K562 (cell line): ENCODE measurements around the gene SCYGR5. TPM values are rescaled to one million over a fixed set of nuclear protein-coding genes. Genes with fewer than 3 reads are reported as not detected.

Experiments
- ETV6 ChIP-seq, 3 experiments: fragments of 150-350 bp in 1 of 3; sonication (generic) in 1 of 3; formaldehyde crosslinking in 1 of 3; IDR thresholded peaks; 2 replicates each; pipeline versions ENCODE4 v1.6.1 to v1.8.0; 2014 to 2022; ENCODE audit warnings: borderline replicate concordance in 2 of 3, low read depth in 2 of 3, antibody characterized with exemption in 1 of 3, low read length in 1 of 3, mild to moderate bottlenecking in 1 of 3, missing genetic modification reagents in 1 of 3
- SAFB2 ChIP-seq: fragments of 200-400 bp; formaldehyde crosslinking; IDR thresholded peaks from 2 replicates; pipeline ENCODE4 v1.6.1; 2018; ENCODE audit warnings: borderline replicate concordance, low read length, low read depth, moderate library complexity; ENCODE audit not compliant: severe bottlenecking
- TAL1 ChIP-seq: fragments of 450-650 bp; IDR thresholded peaks from 2 replicates; pipeline ENCODE4 v1.6.1; 2016; ENCODE audit warnings: mild to moderate bottlenecking
- ZNF280B ChIP-seq: fragments of 250-450 bp; sonication (Bioruptor Pico); IDR thresholded peaks from 2 replicates; pipeline ENCODE4 v1.5.1; 2021; ENCODE audit warnings: mild to moderate bottlenecking
- ZNF407 ChIP-seq: fragments of 450-650 bp; IDR thresholded peaks from 2 replicates; pipeline ENCODE4 v1.6.1; 2016; ENCODE audit warnings: low read depth
- polyA plus RNA-seq, 8 experiments: library from polyadenylated mRNA; depleted of rRNA in 4 of 8; stranded (reverse) in 5 of 8; unstranded in 3 of 8; fragments of >200 nt; fragmentation: Nextera tagmentation in 2 of 8; fragmentation: Illumina TruSeq in 1 of 8; extraction: Ambion mirVana in 2 of 8; extraction: Trizol in 1 of 8; gene quantifications; 2 replicates each; pipeline versions ENCODE4 v1.2.1 to v1.2.3, GENCODE V29; 2011 to 2014; ENCODE audit warnings: inconsistent platforms in 1 of 8, missing spikeins in 1 of 8
- total RNA-seq, 7 experiments: library from RNA; depleted of rRNA in 6 of 7; stranded (reverse); fragments of >200 nt in 6 of 7; fragmentation: Illumina TruSeq in 2 of 7; extraction: Trizol in 2 of 7; gene quantifications; 2 replicates each; pipeline versions ENCODE4 v1.2.1 to v1.2.3, GENCODE V29; 2011 to 2021; ENCODE audit warnings: low replicate concordance in 1 of 7
- TF ChIP-seq, protein P1 (sequence below): sonication (generic); formaldehyde crosslinking; IDR thresholded peaks from 2 replicates; pipeline ENCODE4 v1.8.1; 2022; ENCODE audit warnings: missing genetic modification reagents

Gene SCYGR5
- total and polyA plus RNA-seq, 9 of the 15 experiments (the other 6 are each of a cell fraction or from before 2014, with no cell fraction given) = not detected

DNA sequence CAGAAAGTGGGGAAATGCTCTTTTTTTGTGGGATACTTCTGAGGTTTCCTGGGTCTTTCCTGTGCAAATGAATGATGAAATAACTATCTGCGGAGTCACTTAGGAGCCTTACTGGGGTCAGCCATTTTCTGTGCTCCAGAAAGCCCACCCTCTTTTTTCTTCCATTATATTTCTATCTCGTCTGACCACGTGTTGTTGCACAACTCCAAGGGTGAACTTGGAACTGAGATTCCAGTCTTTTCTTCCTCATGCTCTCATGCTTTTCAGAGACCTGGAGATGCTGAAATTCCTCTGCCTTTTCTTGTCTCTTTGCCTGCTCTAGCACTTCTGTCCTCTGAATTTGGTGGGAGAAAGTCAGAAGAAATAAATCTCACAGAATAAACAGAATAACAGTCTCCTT lies 4.8 kb upstream of the SCYGR5 start (continued):
- TF ChIP-seq ZNF407 (no peak), ETV6 (IDR thresholded peaks at IDR 0.05; ENCODE audit: borderline replicate concordance in 1 of 2, low read depth in 2 of 2, low read length in 1 of 2) (no peak), ETV6 (CRISPR knock-in tag; IDR thresholded peaks at IDR 0.05; ENCODE audit: borderline replicate concordance) (no peak), ZNF280B (CRISPR knock-in tag) (no peak), TAL1 (no peak), SAFB2 (no peak)
- TF ChIP-seq, protein P1, sequence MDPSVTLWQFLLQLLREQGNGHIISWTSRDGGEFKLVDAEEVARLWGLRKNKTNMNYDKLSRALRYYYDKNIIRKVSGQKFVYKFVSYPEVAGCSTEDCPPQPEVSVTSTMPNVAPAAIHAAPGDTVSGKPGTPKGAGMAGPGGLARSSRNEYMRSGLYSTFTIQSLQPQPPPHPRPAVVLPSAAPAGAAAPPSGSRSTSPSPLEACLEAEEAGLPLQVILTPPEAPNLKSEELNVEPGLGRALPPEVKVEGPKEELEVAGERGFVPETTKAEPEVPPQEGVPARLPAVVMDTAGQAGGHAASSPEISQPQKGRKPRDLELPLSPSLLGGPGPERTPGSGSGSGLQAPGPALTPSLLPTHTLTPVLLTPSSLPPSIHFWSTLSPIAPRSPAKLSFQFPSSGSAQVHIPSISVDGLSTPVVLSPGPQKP (CRISPR knock-in tag) = no peak
- TF ChIP-seq, all 486 proteins: peak for 0
